HCEC 1CT (cell line): ENCODE results near the gene NRG2.
A peak's percentile ranks its signal among the peaks of the same experiment; 100 is the strongest.

Source experiments
- DNase-seq: peaks from one replicate; pipeline ENCODE4 v3.0.0-alpha.2; 2017

Gene NRG2

GRCh38 chr5:140005145-140005591, 37.9 kb downstream of the NRG2 start:
- no peak for DNase-seq

DNA sequence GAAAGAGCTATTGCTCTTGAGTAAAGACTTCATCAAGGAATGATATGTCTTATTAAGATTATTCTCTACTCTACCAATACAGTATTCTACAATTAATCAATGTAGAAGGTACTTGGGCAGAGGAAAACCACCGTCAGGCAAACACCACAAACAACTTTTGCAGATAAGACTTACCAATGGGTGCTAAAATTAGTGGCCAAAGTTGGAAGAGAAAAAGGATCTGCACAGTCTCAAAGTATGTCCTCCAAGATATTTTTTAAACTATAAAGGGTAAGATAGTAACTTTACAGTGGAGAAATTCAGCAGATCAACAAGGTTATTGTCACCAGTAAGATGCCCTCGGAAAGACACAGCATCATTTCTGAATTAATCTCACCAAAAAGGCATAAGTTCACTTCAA, 38.9 kb downstream of the NRG2 start:
- DNase-seq: no peak

- DNase-seq: no peak
These were observed 39.6 kb downstream of the NRG2 start for GRCh38 chr5:140003519-140003918.

GRCh38 chr5:140000332-140000731, 42.8 kb downstream of the NRG2 start:
- DNase-seq: no peak

- no peak for DNase-seq
These were observed 44.3 kb downstream of the NRG2 start for GRCh38 chr5:139998837-139999236.

DNA sequence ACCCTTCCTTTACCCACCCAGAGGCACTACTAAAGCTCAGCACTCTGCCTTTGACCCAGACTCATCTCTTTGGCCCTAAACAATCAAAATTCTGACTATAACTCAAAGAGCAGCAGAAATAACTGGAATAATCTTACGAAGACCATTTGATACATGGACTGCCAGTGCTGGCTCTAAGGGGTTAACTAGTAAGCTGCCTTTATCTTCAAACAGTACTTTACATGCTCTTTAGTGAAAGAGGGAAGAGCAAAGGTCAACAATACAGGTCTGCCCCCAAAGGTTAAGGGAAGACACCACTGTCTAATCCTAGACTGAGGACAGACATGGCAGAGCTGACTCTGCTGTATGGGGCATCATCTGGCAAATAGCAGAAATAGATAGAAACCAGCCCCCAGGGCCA, 45.8 kb downstream of the NRG2 start:
- DNase-seq: no peak

GRCh38 chr5:139995929-139996328, 47.2 kb downstream of the NRG2 start:
- DNase-seq: no peak

- no peak for DNase-seq
These were observed 48.9 kb downstream of the NRG2 start for GRCh38 chr5:139994234-139994633.

DNA sequence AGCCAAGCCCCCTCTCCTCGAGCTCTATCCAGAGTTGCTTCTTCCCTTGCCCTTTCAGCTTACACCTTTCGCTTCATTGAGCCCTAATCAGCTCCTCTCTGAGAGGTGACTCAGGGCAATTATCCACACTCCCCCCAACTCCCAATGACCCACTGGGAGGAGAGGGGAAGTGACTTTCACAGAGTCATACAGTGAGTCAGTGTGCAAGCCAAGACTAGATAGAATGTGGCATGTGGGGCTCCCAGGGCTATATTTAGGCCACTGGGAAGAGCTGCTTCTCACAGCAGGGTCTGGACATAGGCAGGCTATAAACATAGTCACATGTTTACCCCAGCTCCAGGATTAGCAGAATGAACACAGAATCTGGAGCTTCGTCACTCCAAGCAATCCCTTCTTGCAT, 57.4 kb downstream of the NRG2 start:
- peak; percentile 88 for DNase-seq

GRCh38 chr5:139985290-139985689, 57.8 kb downstream of the NRG2 start:
- DNase-seq: peak; percentile 3

DNA sequence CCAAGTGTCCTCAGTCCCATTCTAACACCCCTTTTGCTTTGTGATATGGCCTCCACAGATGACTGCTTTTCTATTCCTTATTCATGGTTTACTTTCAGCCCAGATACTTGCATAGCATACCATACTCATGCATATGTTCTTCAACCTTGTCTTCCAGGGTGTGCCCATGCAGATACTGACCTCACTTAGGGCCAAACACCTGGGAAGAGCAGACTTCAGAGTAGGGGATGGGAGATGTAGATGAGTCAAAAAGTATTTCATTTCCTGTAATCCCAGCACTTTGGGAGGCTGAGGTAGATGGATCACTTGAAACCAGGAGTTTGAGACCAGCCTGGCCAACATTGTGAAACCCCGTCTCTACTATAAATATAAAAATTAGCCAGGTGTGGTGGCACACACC, 58.3 kb downstream of the NRG2 start:
- no peak for DNase-seq

DNA sequence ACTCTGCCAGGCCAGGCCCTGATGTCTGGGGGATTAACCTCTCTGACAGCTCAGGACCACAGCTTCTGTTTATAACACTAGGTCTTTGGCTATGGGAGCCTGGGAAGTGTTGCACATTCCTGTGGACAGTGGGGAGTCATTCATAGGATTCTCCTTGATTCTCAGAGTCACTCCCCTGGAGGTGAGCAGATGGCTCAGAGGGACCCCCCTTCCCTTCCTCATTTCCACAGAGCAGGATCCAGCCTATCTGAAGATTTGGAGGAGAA, 60.2 kb downstream of the NRG2 start:
- DNase-seq: peak; percentile 7

GRCh38 chr5:139982157-139982974, 60.7 kb downstream of the NRG2 start:
- DNase-seq: no peak

DNA sequence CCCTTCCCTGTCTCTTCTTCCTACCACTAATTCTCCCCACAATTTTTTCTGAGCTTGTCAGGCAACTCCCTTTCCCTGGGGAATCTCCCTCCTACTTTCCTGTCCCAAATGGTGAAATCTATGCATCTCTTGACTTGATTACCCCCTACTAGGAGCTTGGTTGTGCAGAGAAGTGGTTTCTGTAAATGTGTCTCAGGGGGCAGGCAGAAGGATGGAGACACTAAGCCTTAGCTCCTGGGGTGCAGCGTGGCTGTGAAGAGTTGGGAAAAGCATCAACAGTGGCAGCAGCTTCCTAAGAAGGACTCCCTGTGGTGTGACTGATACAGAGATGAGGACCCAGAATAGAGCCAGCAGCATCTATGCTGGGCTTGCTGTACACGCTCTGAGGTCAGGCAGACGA, 62.3 kb downstream of the NRG2 start:
- no peak for DNase-seq

GRCh38 chr5:139979943-139980342, 63.2 kb downstream of the NRG2 start:
- DNase-seq: no peak

DNA sequence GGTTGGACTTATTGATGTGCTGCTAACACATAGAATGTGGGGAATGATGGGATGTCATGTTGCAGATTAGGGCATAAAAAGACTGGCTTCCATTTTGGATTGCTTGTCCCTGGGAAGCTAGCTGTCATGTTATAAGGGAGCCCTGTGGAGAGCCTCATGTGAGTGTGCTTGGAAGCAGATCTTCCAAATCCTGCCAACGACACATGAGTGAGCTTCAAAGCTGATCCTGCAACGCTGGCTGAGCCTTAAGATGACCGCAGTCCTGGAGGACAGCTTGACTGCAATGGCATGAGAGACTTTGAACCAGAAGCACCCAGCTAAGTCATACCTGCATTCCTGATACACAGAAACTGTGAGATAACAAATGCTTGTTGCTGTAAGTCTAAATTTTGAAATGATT, 63.6 kb downstream of the NRG2 start:
- DNase-seq: no peak

- no peak for DNase-seq
These were observed 66.4 kb downstream of the NRG2 start for GRCh38 chr5:139976703-139977102.

- no peak for DNase-seq
These were observed 67.2 kb downstream of the NRG2 start for GRCh38 chr5:139975942-139976341.

GRCh38 chr5:139975306-139975705, 67.8 kb downstream of the NRG2 start:
- no peak for DNase-seq

DNA sequence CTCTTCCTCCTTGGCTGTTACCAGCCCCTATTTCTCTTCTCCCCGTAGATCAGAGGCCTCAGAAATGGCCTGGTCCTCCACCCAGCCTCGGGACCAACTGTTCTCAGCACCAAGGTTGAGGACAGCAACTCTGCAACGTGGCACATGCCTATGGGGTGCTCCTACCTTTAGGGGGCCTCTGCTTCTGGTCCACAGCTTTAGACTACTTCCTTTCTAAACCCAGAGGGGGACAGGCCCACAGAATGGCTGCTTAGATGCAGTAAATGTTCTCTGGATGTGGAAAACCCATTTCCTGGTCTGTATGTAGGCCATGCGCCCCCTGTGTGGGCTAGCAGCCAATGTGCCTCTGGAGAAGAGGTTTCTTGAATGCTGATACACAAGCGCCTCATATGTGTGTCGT, 68.4 kb downstream of the NRG2 start:
- DNase-seq: no peak

DNA sequence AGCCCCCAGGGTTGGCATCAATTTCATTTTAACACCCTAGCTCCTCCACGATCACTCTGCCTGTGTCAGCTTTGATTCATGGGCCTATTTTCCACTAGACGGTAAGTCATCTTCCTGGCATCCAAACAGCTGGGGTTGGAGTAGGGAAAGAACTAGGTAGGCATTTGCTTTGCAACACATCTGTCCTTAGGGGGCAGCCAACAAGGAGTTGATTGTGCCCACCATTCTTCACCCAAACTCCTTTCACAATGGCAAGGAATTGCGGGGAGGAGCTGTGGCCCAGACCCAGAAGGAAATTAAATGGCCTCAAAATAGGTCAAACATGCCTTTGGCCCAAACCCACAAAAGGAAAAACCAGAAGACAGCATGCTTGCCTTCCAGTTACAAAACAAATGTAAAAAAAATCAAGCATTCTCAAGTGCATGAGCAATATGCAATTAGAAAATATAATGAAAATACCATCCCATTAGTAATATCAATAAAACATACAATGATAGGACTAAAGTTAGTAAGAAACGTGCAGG, 71.8 kb downstream of the NRG2 start:
- no peak for DNase-seq

GRCh38 chr5:139969318-139969717, 73.8 kb downstream of the NRG2 start:
- no peak for DNase-seq

DNA sequence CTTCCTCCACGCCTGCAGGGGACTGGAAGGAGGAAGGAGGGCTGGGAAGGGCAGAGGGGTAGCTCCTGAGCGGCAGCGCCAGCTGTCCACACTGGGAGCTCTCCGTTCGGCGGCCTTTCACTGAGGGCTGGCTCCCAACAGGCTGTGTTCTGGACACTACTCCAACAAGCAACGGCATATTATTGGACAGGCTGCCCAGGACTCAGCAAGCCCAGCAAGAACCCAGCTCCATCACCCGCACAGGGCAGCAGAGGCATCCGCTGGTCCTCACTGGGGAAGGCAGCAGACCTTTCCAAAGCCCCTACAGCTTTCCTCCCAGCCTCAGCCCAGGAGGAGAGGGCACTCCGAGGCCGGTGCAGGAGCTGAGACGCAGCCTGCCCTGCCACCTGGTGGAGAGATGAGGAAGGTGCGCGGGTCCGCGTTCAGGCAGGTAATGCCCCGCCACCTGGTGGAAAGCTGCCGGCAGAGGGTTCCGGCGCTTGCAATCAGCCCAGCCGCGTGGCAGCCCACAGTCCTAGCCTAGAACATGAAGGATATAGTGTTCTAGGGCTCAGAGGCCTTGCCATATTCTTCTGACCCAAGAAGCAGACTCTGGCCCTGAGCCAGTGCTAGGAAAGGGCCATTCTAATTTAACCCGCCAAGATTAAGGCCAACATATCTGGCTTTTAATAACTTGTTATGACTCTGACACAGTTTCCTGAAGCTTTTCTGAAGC, 74.4 kb downstream of the NRG2 start:
- peak; percentile 49 for DNase-seq

DNA sequence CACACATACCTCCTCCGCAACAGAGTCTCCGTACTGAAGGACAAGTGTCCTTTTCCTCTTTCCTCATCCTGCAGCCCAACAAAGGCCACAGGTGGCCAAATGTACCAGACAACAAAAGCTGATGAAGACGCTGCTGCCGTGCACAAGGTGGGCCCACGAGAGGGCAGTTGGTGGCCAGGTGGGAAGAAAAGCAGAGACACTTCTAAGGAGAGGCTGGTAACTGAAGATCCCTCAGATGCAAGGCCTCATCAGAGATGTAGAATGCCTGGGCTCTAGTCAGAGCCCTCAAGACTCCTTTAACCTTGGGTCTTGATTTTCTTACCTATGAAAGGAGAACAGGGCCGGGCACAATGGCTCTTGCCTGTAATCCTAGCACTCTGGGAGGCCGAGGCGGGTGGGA, 75.7 kb downstream of the NRG2 start:
- no peak for DNase-seq

DNA sequence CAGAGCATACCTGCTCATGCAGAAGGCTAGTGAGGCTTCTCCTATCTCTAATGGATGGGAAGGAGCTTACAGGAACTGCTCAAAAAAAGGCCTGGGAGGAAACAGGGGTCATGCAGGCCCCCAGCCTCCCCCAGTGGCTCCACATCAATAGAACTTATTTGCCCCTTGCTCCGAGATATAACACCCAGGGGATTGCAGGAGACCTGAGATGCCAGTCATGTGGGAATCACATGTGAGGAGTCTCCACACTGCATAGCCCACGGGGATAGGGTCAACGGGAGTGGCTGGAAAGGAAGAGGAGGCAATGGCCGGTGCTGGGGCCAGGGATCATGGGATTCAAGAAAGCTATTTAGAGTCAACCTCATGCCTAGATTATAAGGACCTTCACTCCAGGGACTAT, 76.2 kb downstream of the NRG2 start:
- DNase-seq: no peak
